Retinal pigment epithelial cell (primary cell): ENCODE results near the gene MAL.

Source experiments
- DNase-seq: peaks from one replicate; pipeline ENCODE4 v3.0.0-alpha.2; 2010; ENCODE audit warnings: low read depth
- H3K4me3 ChIP-seq: 2 replicates; pipeline ENCODE4 v1.5.1; 2011; ENCODE audit warnings: mild to moderate bottlenecking, low read length, control low read depth, moderate library complexity
- CTCF ChIP-seq: conservative IDR thresholded peaks from 2 replicates; pipeline ENCODE4 v1.5.1; 2011; ENCODE audit warnings: low read depth, low read length, control low read depth, inconsistent platforms

Gene MAL

DNA sequence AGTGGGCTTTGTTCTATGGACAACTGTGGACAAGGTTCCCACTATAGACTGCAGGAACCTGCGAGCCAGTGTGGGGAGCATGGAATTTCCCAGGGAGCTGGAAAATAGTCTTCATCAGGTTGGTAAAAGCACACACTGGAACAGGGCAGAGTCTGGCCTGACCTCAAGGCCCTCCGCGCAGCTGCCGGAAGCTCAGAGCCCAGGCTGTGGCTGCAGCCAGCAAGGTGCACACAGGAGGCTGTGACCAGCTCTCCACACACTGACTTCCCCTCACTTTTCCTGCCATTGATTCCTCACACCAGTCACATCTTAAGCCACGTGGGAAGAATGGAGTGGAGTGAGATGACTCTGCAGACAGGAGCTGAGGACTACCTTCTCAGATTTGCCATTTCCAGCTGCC lies 19.1 kb downstream of the MAL start:
- DNase-seq = no peak
- no peak overlapping the region for H3K4me3 ChIP-seq
- no peak for TF ChIP-seq CTCF

DNA sequence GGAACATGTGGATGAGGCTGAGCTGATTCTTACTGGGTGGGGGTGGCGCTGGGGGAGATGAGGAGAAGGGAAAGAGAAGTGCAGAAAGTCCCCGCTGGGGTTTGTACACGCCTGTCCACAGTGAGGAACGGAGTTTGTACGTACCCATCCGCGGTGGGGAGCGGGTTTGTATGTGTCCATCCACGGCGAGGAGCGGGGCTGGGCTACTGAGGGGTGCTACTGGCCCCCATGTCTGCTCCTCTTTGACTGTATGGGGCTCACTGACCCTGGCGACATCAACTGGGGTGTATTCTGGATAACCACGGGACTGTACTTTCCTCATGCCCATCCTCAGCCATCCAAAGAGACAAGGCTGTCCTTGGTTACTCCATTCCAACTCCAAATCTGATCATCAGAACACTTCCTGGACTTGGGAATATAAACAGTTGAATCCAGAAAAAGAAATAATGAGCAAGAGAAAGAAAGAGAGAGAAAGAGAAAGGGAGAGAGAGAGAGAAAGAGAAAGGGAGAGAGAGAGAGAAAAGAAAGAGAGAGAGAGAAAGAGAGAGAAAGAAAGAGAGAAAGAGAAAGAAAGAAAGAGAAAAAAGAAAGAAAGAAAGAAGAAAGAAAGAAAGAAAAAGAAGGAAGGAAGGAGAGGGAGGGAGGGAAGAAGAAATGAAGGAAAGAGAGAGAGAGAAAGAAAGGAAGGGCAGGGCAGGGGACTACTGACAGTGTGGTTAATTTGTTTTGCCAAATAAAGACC lies 21.0 kb downstream of the MAL start:
- DNase-seq = no peak
- H3K4me3 ChIP-seq = no peak overlapping the region
- no peak for TF ChIP-seq CTCF

DNA sequence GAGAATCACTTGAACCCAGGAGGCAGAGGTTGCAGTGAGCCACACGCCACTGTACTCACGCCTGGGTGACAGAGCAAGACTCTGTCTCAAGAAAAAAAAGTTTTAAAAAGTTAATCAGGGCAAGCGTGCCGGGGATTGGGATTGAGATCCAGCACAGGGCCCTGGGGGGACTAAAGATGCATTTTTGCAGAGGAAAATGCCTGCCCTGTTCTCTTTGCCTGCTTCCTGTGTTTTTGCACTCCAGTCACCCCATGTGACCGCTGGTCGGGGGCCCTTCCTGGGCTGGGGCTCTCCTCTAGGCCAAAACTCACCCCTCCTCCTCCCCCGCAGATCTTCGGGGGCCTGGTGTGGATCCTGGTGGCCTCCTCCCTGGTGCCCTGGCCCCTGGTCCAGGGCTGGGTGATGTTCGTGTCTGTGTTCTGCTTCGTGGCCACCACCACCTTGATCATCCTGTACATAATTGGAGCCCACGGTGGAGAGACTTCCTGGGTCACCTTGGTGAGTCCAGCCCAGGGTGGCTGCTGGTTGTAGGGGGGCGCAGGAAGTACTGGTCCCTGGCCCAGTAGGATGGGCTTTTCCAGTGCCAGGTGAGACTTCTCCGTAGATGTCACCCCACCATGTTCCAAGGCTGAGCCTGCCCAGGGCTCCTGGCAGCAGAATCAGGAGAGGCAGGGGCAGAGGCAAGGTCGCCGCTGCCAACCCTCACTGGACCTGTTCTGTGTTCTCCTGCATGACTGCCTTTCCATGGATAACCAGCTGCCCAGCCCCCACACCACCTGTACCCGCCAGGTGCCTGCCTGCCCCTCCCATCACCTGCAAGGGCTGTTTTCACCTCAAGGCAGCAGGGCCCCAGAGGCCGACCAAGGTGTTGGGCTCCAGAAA lies 22.4 kb downstream of the MAL start:
- no peak for TF ChIP-seq CTCF
- no peak overlapping the region for H3K4me3 ChIP-seq
- DNase-seq = no peak

GRCh38 chr2:95048825-95049682 lies 23.5 kb downstream of the MAL start:
- DNase-seq = no peak
- H3K4me3 ChIP-seq = no peak overlapping the region
- TF ChIP-seq CTCF = no peak

- no peak for DNase-seq
- TF ChIP-seq CTCF = no peak
- no peak overlapping the region for H3K4me3 ChIP-seq
Observed at GRCh38 chr2:95049683-95049955, 24.1 kb downstream of the MAL start.

DNA sequence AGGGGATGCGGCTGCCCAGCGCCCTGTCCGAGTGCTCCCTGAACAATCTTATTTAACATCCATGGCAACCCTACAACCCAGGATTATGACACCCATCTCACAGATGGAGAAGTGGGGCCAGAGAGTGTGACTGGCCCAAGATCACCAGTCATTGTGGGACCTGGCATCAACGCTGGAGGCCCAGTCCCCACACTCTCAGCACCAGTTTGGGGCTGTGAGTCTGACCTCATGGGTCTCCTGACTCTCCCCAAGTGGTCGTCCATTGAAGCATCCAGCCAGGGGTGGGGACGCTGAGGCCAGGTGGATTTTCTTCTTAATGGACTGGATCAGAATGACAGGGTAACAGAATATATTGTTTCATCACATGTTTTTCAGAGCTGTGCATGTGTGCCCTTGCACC lies 24.5 kb downstream of the MAL start:
- no peak for DNase-seq
- H3K4me3 ChIP-seq = no peak overlapping the region
- no peak for TF ChIP-seq CTCF
